GM18505 (cell line): ENCODE measurements around the gene SIX2.

Experiments used
- ATAC-seq: cut with Tn5 transposase; IDR thresholded peaks from one replicate; pipeline ENCODE4 v1.9.1; 2021; ENCODE audit not compliant: unreplicated experiment
- POLR2A ChIP-seq: IDR thresholded peaks from 4 replicates; pipeline ENCODE4 v1.6.1; 2011; ENCODE audit warnings: borderline replicate concordance; ENCODE audit not compliant: insufficient read depth, insufficient read length; ENCODE audit errors: extremely low read depth

Gene SIX2

GRCh38 chr2:44980751-44981713, 28.2 kb downstream of the SIX2 start:
- TF ChIP-seq POLR2A, result no peak
- no peak for ATAC-seq

GRCh38 chr2:44979581-44979980, 29.7 kb downstream of the SIX2 start:
- no peak for ATAC-seq
- no peak for TF ChIP-seq POLR2A

- no peak for TF ChIP-seq POLR2A
- no peak for ATAC-seq
Observed at GRCh38 chr2:44975571-44976450, 33.4 kb downstream of the SIX2 start.

GRCh38 chr2:44974064-44974715, 35.1 kb downstream of the SIX2 start:
- no peak for TF ChIP-seq POLR2A
- ATAC-seq, result no peak

GRCh38 chr2:44972771-44973535, 36.3 kb downstream of the SIX2 start:
- TF ChIP-seq POLR2A, result no peak
- no peak for ATAC-seq

GRCh38 chr2:44970846-44971450, 38.3 kb downstream of the SIX2 start:
- ATAC-seq, result no peak
- no peak for TF ChIP-seq POLR2A

GRCh38 chr2:44969936-44970335, 39.3 kb downstream of the SIX2 start:
- TF ChIP-seq POLR2A, result no peak
- no peak for ATAC-seq

- no peak for ATAC-seq
- no peak for TF ChIP-seq POLR2A
Observed at GRCh38 chr2:44967727-44968432, 41.4 kb downstream of the SIX2 start.

GRCh38 chr2:44967056-44967455, 42.2 kb downstream of the SIX2 start:
- TF ChIP-seq POLR2A, result no peak
- ATAC-seq, result no peak

- no peak for TF ChIP-seq POLR2A
- no peak for ATAC-seq
Observed at GRCh38 chr2:44965684-44966083, 43.6 kb downstream of the SIX2 start.

GRCh38 chr2:44964752-44965236, 44.5 kb downstream of the SIX2 start:
- ATAC-seq, result no peak
- TF ChIP-seq POLR2A, result no peak
